GM12801 (cell line): ENCODE measurements around the gene FOXL2NB.

Source experiments
- CTCF ChIP-seq: IDR thresholded peaks from one replicate; pipeline ENCODE4 v1.5.1; 2011; ENCODE audit warnings: control low read depth; ENCODE audit not compliant: insufficient read length; ENCODE audit errors: extremely low read depth

The FOXL2NB gene

GRCh38 chr3:138933981-138934691 lies 12.9 kb upstream of the FOXL2NB start:
- TF ChIP-seq CTCF: no peak

- no peak for TF ChIP-seq CTCF
These were observed 11.5 kb upstream of the FOXL2NB start for GRCh38 chr3:138935505-138935862.

GRCh38 chr3:138935863-138936740 lies 10.9 kb upstream of the FOXL2NB start:
- no peak for TF ChIP-seq CTCF

GRCh38 chr3:138936741-138937689 lies 10.0 kb upstream of the FOXL2NB start:
- TF ChIP-seq CTCF: no peak

- TF ChIP-seq CTCF: no peak
These were observed 9.3 kb upstream of the FOXL2NB start for GRCh38 chr3:138937690-138938055.

GRCh38 chr3:138938056-138938876 lies 8.8 kb upstream of the FOXL2NB start:
- no peak for TF ChIP-seq CTCF
